BLaER1 treated with 17β-estradiol and CSF1 and Interleukin-3, amounts not matched to agents 10 nM and 100 nM (cell line): ENCODE data around the gene FGFRL1.
"Not testable (repeated sequence)": the region's sequence is repeated elsewhere in the genome, so short reads cannot be mapped to it uniquely, and the experiment has no call there.

Source experiments
- H3K27ac ChIP-seq, 11 experiments: shearing (Covaris generic); formaldehyde crosslinking; 2 replicates each; pipeline ENCODE4 v1.8.1; 2022
- H3K27me3 ChIP-seq, 11 experiments: shearing (Covaris generic); formaldehyde crosslinking; 2 replicates each; pipeline ENCODE4 v1.8.1; 2022
- H3K36me3 ChIP-seq, 11 experiments: shearing (Covaris generic); formaldehyde crosslinking; 2 replicates each; pipeline ENCODE4 v1.8.1; 2022
- H3K4me1 ChIP-seq, 10 experiments: shearing (Covaris generic); formaldehyde crosslinking; 2 replicates each; pipeline ENCODE4 v1.8.1; 2022
- H3K4me2 ChIP-seq, 11 experiments: shearing (Covaris generic); formaldehyde crosslinking; 2 replicates each; pipeline ENCODE4 v1.8.1; 2022
- H3K4me3 ChIP-seq, 10 experiments: shearing (Covaris generic); formaldehyde crosslinking; 2 replicates each; pipeline ENCODE4 v1.8.1; 2022
- H3K9ac ChIP-seq, 11 experiments: shearing (Covaris generic); formaldehyde crosslinking; 2 replicates each; pipeline ENCODE4 v1.8.1; 2022
- H3K9me3 ChIP-seq, 11 experiments: shearing (Covaris generic); formaldehyde crosslinking; replicated peaks in 1 of 11; 2 replicates each; pipeline ENCODE4 v1.8.1; 2022
- H4K20me1 ChIP-seq, 11 experiments: shearing (Covaris generic); formaldehyde crosslinking; 2 replicates each; pipeline ENCODE4 v1.8.1; 2022
- Cebpa-rat ChIP-seq, 11 experiments: shearing (Covaris generic); IDR thresholded peaks; 2 replicates each; pipeline ENCODE4 v1.8.1; 2022

The FGFRL1 gene

DNA sequence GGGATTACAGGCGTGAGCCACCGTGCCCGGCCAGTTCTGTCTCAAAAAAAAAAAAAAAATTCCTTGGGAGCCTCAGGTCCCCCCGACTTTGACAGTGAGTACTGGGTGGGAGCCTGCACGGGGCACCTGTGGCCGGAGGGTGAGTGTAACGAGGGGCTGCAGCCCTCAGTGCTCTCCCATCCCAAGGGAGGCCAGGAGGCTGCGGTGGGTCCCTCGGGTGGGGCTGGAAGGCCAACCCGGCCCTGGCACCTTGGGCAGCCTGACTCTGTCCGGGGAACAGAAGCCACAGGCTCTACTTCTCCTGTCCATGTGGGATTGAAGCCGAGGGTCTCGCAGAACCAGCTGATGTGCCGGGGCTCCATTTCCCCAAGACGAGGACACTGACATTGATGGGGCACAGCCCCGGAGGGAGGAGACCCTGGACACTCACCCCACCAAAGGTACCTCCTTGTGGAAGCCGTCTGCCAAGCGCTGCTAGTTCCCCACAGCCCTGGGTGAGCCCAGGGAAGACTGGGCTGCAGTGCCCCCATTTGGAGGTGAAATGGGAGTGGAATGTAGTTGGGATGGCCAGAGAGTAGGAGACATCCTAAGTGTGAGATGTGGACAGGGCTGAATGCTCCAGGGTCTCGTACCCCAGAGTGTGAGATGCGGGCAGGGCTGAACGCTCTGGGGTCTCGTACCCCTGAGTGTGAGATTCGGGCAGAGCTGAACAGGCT is 16.0 kb upstream of the FGFRL1 start:
- Histone ChIP-seq H3K36me3 (peaks cover 0 to 16% (median 12%) of the 10 kb centered on the region in 11 experiments; a peak in 15 of 22 replicates), H3K4me1 (peaks cover 12 to 36% (median 26%) of the 10 kb centered on the region in 10 experiments; a peak in 18 of 20 replicates), H3K9me3 (no peaks in the 10 kb centered on the region), H4K20me1 (peaks cover 19 to 96% (median 84%) of the 10 kb centered on the region in 11 experiments; a peak in 21 of 22 replicates), H3K4me3 (no peak overlapping the region), H3K27me3 (peaks cover 54 to 60% (median 55%) of the 10 kb centered on the region in 11 experiments), H3K9ac (no peak overlapping the region), H3K27ac (no peak overlapping the region), H3K4me2 (no peak overlapping the region)
- TF ChIP-seq Cebpa-rat (IDR thresholded peaks at IDR 0.05): no peak

DNA sequence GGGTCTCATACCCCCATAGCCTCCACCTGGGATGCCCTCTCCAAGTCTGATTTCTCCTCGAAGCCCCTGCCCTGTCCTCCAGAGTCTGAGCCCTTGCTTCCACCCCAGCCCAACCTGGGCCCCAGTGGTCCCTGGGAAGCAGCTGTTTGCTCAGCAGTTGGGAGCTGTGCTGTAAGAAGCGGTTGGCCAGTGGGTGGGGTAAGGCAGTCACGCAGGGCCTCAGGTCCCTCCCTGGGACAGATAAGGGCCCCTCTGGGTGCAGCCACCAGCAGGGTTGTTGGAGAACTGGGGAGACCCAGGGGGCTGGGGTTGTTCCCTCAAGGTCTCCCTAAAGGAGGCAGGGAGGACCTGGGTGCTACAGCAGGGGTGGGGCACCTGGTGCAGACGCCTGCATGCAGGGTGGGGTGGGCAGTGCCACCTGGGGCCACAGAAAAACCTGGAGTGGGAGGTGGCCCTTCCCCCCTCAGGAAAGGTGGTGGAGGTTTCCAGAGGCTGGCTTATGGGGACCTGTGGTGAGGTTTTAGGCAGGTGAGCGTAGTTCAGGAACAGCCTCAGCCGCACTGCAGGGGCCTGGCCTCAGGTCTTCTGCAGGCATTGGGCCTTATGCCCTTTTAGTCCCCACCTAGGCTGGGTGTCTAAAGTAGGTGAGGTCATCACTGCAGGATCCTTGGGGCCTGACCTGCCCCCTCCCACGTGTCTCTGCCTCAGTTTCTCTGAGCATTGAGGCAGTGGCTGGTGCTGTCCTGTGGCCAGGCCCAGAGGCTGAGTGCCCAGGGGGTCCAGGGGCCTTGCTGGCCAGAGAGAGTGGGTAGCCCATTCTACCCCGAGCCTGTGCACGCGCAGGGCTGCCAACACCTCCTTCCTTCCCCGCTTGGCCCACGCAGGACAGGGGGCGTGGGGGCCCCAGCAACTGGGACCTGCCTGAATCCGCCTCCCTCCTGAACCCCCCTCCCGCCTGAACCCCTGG is 15.1 kb upstream of the FGFRL1 start:
- Histone ChIP-seq H4K20me1 (peaks cover 19 to 96% (median 78%) of the 10 kb centered on the region in 11 experiments; a peak in 21 of 22 replicates), H3K27me3 (peaks cover 62 to 69% (median 63%) of the 10 kb centered on the region in 11 experiments), H3K9me3 (no peaks in the 10 kb centered on the region), H3K4me3 (no peak overlapping the region), H3K4me1 (peaks cover 12 to 37% (median 26%) of the 10 kb centered on the region in 10 experiments; a peak in 18 of 20 replicates), H3K36me3 (peaks cover 0 to 8% (median 4%) of the 10 kb centered on the region in 11 experiments; a peak in 11 of 22 replicates), H3K27ac (no peak overlapping the region), H3K4me2 (peak overlapping the region in 4 of 11 experiments; percentile 14 to 94 (median 86); a peak in 2 of 22 replicates), H3K9ac (no peak overlapping the region)
- no peak for TF ChIP-seq Cebpa-rat (IDR thresholded peaks at IDR 0.05)

DNA sequence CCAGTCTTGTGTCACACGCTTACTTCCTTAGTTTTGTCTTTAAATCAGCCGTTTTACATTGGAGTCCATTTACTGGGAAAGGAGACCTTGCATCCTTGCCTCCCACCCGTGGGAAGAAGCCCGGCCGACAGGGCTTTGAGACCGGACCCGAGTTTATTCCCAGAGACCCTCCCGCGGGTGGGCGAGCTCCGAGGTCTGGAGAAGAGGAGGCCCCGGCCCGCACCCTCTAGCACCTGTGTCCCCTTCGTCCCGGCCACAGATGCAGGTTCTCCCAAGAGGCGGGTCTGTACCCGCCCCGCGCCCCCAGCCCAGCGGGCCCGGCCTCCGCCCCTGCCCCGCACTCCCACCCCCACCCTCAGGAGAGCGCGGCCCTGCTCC is 14.4 kb upstream of the FGFRL1 start:
- peak overlapping the region in 4 of 11 experiments; percentile 14 to 94 (median 86); a peak in 6 of 22 replicates for H3K4me2 ChIP-seq
- peaks cover 12 to 38% (median 26%) of the 10 kb centered on the region in 10 experiments; a peak in 18 of 20 replicates for H3K4me1 ChIP-seq
- H3K9me3 ChIP-seq: peaks cover 0 to 6% (median 0%) of the 10 kb centered on the region in 11 experiments; a peak in 4 of 22 replicates
- H3K9ac ChIP-seq: no peak overlapping the region
- H4K20me1 ChIP-seq: peaks cover 19 to 96% (median 77%) of the 10 kb centered on the region in 11 experiments; a peak in 21 of 22 replicates
- no peak overlapping the region for H3K27ac ChIP-seq
- H3K36me3 ChIP-seq: peaks cover 0 to 2% (median 0%) of the 10 kb centered on the region in 11 experiments; a peak in 3 of 22 replicates
- TF ChIP-seq Cebpa-rat (IDR thresholded peaks at IDR 0.05): no peak
- peaks cover 69 to 75% (median 70%) of the 10 kb centered on the region in 11 experiments for H3K27me3 ChIP-seq
- peak overlapping the region in 2 of 10 experiments; percentile 37 to 47; a peak in 3 of 20 replicates for H3K4me3 ChIP-seq

DNA sequence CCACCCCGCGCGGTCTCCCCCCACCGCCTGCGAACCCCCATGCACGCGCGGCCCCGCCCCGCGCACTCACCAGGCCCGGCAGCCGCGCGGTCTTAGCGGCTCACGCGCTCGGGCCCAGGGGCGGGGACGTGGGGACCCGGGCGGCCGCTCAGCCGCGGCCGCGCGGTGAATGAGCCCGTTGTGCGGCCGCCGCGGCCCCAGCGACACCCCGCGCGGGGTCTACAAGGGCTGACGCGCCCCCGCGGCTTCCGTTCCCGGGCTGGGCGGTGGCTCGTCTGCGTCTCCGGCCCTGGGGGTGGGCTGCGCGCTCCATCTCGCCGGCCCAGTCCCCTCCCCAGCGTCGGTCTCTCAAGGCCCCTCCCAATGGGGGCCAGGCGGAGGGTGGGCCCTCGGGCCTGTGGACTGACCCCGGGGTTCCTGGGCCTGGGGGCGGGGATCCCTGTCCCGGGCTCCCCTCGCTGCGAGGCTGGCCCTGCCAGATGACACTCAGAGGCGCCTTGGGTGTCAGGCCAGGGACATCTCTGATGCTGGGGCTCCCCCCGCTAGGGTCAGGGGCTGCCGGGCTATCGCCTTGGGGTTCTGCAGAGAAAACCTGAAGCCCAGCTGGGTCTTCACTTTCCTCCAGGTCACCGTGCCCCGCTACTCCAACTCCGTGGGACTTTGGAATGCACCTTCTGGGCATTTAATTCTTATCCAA is 13.9 kb upstream of the FGFRL1 start:
- TF ChIP-seq Cebpa-rat (IDR thresholded peaks at IDR 0.05): no peak
- Histone ChIP-seq H3K27me3 (peaks cover 74 to 81% (median 75%) of the 10 kb centered on the region in 11 experiments), H3K36me3 (no peaks in the 10 kb centered on the region), H3K4me3 (peak overlapping the region; percentile 28 to 59 (median 44); a peak in 13 of 20 replicates), H3K9me3 (peaks cover 0 to 11% (median 0%) of the 10 kb centered on the region in 11 experiments; a peak in 5 of 22 replicates), H3K27ac (no peak overlapping the region), H3K9ac (peak overlapping the region in 8 of 11 experiments; percentile 10 to 66 (median 42); a peak in 7 of 22 replicates), H3K4me2 (peak overlapping the region; percentile 55 to 94 (median 76)), H3K4me1 (peaks cover 12 to 39% (median 25%) of the 10 kb centered on the region in 10 experiments; a peak in 18 of 20 replicates), H4K20me1 (peaks cover 19 to 96% (median 77%) of the 10 kb centered on the region in 11 experiments; a peak in 21 of 22 replicates)

DNA sequence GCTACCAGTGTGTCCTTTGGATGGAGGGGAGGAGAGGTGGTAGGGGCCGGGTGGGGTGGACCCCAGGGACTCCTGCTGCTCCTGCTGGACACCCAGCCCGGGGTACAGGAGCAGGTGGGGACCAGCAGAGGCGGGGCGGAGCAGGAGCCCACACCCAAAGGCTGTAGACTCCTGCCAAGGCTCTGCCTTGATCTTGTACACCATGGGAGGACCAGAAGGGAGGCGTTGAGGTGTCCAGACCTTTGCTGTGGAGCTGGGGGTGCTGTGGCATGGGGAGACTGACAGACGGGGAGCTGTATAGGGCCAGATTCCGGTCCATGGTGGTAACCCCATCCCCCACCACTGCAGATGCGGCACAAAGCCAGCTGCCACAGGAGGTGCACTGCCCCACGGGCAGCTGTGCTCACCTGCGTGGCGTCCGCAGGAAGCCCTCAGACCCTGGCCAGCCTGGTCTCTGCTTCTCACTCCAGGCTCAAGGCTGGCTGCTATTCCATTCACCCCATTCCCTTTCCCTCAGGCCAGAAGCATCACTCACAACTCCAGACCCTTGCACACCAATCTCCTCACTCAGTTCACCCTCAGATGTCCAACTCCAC is 13.2 kb upstream of the FGFRL1 start:
- Histone ChIP-seq H3K27me3 (peaks cover 80 to 87% (median 81%) of the 10 kb centered on the region in 11 experiments), H3K4me2 (peak overlapping the region in 5 of 11 experiments; percentile 63 to 92 (median 75); a peak in 7 of 22 replicates), H4K20me1 (peaks cover 19 to 91% (median 75%) of the 10 kb centered on the region in 11 experiments; a peak in 21 of 22 replicates), H3K4me1 (peaks cover 12 to 37% (median 24%) of the 10 kb centered on the region in 10 experiments; a peak in 18 of 20 replicates), H3K27ac (no peak overlapping the region), H3K9ac (no peak overlapping the region), H3K4me3 (peak overlapping the region in 3 of 10 experiments; percentile 28 to 49 (median 47); a peak in 2 of 20 replicates), H3K36me3 (no peaks in the 10 kb centered on the region), H3K9me3 (peaks cover 0 to 11% (median 0%) of the 10 kb centered on the region in 11 experiments; a peak in 5 of 22 replicates)
- TF ChIP-seq Cebpa-rat (IDR thresholded peaks at IDR 0.05): no peak

DNA sequence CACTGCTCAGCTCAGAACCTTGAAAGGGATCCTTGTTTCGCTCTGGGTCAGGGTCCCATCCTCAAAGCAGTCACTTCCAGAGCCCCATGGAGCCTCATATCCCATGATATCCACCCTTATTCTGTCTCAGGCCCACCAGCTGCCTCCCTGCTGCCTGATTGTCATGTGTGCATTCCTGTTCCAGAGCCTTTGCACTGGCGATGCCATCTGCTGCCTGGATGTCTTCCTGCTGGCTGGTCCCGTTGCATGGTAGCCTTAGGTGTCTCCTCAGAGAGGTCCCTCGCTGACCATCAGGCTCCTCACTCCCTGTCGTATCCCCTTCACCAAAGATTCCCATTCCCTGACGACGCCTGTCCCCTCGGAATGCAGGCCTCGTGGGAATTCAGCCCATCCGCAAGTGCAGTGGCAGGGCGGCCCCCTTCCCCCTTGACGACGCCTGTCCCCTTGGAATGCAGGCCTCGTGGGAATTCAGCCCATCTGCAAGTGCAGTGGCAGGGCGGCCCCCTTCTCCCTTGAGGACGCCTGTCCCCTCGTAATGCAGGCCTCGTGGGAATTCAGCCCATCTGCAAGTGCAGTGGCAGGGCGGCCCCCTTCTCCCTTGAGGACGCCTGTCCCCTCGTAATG is 12.1 kb upstream of the FGFRL1 start:
- H3K9me3 ChIP-seq: peaks cover 0 to 11% (median 0%) of the 10 kb centered on the region in 11 experiments; a peak in 5 of 22 replicates
- H3K27ac ChIP-seq, H3K36me3 ChIP-seq, H3K9ac ChIP-seq, H3K4me3 ChIP-seq: not testable (repeated sequence)
- H4K20me1 ChIP-seq: peaks cover 19 to 92% (median 65%) of the 10 kb centered on the region in 11 experiments; a peak in 21 of 22 replicates
- H3K27me3 ChIP-seq: peaks cover 91 to 99% (median 93%) of the 10 kb centered on the region in 11 experiments
- H3K4me2 ChIP-seq: peak overlapping the region in 9 of 11 experiments; percentile 26 to 72 (median 55); a peak in 15 of 22 replicates
- H3K4me1 ChIP-seq: peaks cover 12 to 37% (median 24%) of the 10 kb centered on the region in 10 experiments; a peak in 18 of 20 replicates

DNA sequence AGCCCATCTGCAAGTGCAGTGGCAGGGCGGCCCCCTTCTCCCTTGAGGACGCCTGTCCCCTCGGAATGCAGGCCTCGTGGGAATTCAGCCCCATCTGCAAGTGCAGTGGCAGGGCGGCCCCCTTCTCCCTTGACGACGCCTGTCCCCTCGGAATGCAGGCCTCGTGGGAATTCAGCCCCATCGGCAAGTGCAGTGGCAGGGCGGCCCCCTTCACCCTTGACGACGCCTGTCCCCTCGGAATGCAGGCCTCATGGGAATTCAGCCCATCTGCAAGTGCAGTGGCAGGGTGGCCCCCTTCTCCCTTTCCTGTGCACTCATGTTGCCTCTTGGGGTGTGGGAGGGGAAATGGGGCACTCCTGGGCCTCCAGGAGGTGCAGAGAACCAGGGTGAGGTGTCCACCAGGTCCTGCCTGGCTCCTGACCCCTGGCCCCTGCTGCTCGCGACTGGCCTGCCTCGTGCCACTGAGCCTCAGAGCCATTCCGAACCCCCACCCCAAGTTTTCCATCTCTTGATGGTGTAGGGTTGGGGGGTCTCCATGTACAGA is 11.5 kb upstream of the FGFRL1 start:
- TF ChIP-seq Cebpa-rat (IDR thresholded peaks at IDR 0.05): no peak
- no peak overlapping the region; a peak in 2 of 20 replicates for H3K4me3 ChIP-seq
- no peak overlapping the region for H3K9ac ChIP-seq
- H3K27ac ChIP-seq: no peak overlapping the region
- no peaks in the 10 kb centered on the region for H3K36me3 ChIP-seq
- peaks cover 12 to 42% (median 26%) of the 10 kb centered on the region in 10 experiments; a peak in 18 of 20 replicates for H3K4me1 ChIP-seq
- H3K4me2 ChIP-seq: peak overlapping the region in 8 of 11 experiments; percentile 36 to 72 (median 56); a peak in 16 of 22 replicates
- H4K20me1 ChIP-seq: peaks cover 19 to 92% (median 63%) of the 10 kb centered on the region in 11 experiments; a peak in 21 of 22 replicates
- H3K9me3 ChIP-seq: peaks cover 0 to 11% (median 0%) of the 10 kb centered on the region in 11 experiments; a peak in 5 of 22 replicates
- peaks cover 97 to 100% (median 99%) of the 10 kb centered on the region in 11 experiments for H3K27me3 ChIP-seq
